Eye (tissue), 1 donor: ENCODE results near the gene PNPLA7.

Experiments used
- DNase-seq: peaks from one replicate; pipeline ENCODE4 v3.0.0-alpha.2; 2015

PNPLA7 gene

GRCh38 chr9:137492464-137493363 is 57.5 kb downstream of the PNPLA7 start:
- no peak for DNase-seq

DNA sequence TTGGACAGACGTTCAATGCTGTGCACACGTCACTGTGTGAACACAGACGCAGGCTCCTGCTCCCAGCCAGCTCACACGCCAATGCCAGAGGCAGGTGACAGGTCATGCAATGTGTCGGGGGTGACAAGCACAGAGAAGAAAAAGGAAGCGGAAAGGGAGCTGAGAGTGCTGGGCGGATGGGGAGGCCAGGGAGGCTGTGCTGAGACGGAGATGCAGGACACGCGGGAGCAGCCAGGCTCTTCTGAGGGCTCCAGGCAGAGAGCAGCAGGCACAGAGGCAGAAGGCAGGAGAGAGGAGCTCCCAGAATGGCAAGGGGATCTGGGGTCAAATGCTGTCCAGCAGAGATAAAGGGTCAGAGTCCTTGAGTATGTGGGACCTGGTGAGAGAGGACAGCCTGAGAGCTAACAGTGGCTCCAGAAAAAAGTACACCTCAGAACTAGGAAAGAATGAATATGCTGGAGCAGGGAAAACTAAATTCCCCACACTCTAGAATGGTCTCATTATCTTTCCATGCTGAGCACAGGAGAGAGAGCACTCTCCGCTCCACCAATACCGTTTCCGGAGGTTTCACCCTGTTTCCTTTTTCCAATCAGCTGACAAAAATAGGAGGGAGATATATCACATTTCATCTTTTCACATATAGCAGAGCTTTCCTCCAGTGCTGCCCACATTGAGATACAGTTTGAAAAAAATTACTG is 58.3 kb downstream of the PNPLA7 start:
- DNase-seq = no peak

- DNase-seq = no peak
These were observed 59.5 kb downstream of the PNPLA7 start for GRCh38 chr9:137490532-137491186.

DNA sequence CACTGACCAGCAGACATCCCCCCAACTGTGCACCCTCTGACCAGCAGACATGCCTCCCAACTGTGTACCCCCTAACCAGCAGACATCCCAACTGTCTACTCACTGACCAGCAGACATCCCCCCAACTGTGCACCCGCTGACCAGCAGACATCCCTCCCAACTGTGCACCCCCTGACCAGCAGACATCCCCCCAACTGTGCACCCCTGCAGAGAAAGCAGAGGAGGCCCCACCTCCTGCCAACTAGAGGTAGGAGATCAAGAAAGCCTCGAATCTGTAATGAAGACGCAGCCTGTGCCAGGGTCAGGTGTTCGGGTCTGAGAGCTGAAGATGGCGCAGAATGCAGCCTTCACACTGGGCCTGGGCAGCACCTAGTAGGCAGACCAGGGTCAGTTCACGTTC is 61.3 kb downstream of the PNPLA7 start:
- no peak for DNase-seq

- DNase-seq = no peak
These were observed 61.9 kb downstream of the PNPLA7 start for GRCh38 chr9:137488327-137488653.

DNA sequence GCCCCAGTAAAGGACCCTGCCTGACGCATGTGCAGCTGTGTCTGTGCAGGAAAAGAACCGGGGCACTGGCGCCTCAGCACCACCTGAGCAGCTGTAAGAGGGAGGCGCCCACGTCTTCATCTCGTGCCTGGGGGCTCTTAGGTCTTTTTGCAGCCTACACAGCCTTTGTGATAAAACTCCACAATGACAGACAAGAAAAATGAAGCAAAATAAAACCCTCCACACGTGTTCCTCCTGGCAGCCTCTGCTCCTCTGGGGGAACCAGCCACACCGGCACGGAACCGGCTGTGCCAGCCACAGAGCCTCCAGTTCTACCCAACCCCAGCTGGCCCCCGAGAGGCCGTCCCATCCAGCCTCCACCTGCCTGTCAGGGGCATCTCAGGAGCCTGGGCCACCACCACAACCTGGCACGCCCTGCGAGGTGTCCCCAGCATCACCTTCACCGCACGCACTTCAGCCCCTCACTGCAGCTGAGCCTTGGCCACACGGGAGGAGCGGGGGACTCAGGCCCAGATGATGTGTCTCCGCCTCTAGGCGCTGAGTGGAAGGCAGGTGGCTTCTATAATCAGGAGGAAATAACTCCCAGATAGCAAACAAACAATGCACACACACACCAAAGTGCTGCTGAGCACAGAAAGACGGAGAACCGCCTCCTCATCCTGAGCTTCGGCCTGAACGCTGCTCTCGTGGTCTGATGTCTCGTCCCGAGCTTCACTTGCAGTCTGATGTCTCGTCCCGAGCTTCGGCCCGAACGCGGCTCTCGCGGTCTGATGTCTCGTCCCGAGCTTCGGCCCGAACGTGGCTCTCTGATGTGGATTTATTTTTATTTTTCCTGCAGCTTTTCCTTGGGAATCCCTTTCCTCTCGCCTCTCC is 62.5 kb downstream of the PNPLA7 start:
- DNase-seq = no peak

- DNase-seq = no peak
These were observed 63.4 kb downstream of the PNPLA7 start for GRCh38 chr9:137486545-137487453.

DNA sequence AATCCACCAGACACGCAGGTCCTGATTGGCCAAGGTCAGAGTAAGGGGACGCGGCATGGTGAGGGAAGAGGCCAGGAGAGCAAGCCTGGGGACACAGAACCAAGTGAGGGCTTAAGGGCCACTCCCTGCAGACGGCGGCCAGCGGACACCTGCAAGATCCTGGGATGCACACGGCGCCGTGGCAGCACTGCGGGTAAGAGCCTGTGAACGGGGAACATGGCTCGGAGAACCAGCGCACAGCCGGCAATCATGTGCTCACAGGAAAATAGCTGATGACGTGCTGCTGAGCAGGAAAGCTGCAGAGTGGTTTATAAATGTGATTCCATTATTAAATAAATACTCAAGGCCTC is 64.1 kb downstream of the PNPLA7 start:
- DNase-seq = no peak

DNA sequence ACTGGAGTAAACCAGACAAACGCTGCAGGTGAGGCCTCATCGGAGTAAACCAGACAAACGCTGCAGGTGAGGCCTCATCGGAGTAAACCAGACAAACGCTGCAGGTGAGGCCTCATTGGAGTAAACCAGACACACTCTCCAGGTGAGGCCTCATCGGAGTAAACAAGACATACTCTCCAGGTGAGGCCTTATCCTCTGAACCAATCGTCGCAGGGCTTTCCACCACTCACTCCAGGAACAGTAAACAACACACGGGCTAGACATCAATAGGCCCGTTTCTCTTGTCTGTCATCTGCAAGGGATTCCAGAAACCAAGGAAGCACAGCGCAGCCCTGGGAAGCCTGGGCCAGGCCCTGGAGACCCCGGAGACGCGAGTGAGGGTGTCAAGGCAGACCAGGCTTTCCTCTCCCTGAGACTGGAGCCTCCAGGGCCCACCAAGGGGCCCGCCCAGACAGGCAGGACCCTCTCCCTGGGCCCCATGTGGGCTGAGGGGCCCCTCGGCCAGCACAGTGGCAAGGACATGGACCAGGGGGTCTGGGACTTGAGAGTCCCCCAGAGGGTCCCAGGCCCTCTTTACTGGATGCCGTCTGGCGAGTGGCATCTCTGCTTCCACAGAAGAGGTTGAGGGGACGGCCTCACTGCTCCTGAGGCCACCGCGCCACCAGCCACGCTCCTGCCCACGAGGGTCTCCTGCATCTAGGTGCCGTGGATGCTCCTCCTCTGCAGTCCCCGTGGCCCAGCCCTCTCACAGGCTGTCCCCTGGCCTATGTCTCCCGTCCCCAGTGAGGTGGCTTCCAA is 64.7 kb downstream of the PNPLA7 start:
- DNase-seq = no peak

- no peak for DNase-seq
These were observed 65.5 kb downstream of the PNPLA7 start for GRCh38 chr9:137484551-137485315.

DNA sequence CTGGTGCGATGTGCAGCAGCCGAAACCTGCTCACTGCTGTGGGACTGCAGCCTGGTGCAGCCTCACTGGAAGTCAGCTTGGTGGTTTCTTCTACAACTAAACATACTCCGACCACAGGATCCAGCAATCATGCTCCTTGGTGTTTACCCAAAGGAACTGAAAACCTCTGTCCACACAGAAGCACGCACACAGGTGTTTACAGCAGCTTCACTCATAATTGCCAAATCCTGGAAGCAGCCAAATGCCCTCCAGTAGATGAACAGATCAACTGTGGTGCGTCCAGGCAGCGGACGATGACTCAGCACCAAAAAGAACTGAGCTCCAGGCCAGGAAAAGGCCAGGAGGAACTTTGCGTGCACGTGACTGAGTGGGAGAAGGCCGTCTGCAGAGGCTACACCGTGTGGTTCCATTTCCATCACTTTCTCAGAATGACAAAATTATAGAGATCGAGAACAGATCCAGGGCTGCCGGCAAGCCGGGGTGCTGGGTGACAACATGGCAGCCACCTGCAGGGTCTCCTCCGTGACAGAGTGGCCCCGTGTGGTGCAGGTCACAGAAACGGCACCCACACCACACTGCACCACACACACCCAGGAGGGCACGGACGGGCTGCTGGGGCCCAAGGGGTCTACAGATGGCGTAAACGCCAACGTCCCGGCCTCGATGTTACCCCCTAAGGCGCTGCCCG is 68.0 kb downstream of the PNPLA7 start:
- DNase-seq = no peak

- DNase-seq = no peak
These were observed 69.2 kb downstream of the PNPLA7 start for GRCh38 chr9:137480686-137481683.

DNA sequence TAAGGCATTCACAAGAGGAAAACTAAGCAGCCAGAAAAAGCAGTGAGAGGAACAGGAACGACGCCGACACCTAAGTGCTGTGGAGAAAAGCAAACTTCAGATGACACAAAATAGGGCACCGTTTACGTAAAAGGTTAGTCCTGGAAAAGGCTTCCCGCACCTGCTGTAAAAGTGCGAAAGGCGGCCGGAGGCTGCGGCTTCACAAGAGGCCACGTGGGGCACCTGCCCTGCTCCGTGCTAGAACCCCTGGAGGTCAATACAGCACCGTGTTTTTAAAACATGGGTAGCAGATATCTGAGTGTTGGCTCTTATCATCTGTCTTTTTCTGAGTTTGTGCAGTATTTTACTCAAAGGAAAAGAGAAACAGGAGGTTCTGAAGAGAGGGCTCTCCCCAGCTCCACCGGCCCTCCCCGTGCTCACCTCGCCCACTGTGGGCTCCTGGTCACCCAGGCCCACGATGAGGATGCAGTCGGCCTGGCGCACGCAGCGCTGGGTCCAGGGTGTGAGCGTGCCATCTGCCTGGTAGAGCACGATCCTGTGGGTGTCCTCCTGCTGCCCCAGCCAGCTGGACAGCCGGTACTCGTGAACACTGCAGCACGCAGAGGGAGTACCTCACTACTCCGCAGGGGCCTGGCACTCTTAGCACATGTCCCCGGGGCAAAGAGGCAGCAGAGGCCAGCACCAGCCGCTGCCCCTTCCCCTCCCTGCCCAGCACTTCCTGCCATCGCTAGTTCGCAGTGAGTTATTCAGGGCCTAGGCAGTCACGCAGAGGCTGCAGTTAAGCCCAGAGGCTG is 70.1 kb downstream of the PNPLA7 start:
- no peak for DNase-seq

DNA sequence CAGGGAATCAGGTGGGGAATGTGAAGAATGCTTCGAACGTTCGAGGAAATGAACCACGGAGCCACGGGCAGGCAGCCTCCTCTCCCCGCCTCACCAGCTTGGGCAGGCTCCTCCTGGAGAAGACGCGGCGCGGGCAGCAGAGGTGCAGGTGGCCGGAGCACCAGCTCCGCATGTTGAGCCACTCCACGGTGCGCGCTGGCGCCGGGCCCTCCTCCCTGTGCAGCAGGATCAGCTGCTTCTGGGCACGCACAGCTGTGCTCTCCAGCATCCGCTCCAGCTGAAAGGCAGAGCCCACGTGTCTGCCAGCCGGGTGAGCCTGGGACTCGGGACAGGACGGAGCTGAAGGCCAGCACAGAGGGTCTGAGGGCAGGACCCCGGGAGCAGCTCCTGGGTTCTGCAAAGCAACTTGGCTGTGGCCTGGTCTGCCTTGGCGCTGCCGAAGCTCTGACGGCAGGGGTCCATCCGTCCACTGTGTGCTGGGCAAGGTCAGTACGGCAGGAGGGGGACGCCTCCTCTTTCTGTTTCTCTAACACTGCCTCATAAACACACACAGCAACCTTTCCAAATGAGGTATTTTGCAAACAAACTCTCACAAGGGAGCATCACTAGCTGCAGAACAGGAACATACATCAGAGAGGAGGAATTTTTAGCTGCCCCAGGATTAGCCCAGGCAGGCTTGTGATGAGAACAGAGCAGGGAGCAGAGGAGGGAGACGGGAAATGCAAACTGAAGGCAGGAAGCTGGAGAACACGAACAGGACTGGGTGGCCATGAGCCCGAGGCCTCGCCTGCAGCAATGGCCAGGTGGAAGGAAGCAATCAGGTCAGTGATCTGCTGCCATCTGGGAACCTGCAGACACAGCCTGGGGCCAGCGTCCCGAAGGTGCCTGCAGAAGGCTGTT is 71.0 kb downstream of the PNPLA7 start:
- peak; percentile 70 for DNase-seq

DNA sequence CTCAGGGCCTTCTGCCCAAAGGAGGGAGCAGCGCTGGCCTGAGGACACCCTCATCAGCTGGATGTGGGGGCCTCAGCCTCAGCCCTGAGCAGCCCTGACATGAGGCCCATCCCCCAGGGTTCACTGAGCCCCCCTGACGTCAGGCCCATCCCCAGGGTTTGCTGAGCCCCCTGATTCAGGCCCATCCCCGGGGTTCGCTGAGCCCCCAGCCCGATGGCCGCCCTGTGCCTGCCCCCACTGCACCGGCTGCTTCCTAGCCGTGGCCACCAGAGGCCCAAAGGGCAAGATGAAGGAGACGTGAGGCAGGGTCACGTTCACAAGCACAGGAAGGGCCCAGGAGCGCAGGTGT is 71.6 kb downstream of the PNPLA7 start:
- DNase-seq = no peak
